GM20000 (cell line): ENCODE data around the gene LRRC4C.

Experiments used
- DNase-seq: peaks from one replicate; pipeline ENCODE4 v3.0.0; 2012; ENCODE audit warnings: low spot score
- CTCF ChIP-seq: IDR thresholded peaks from 2 replicates; pipeline ENCODE4 v1.5.1; 2012; ENCODE audit warnings: mild to moderate bottlenecking, control low read depth; ENCODE audit errors: extremely low read depth, missing control alignments

The LRRC4C gene

GRCh38 chr11:40683010-40683409 is 776.4 kb downstream of the LRRC4C start:
- DNase-seq = no peak
- no peak for TF ChIP-seq CTCF

DNA sequence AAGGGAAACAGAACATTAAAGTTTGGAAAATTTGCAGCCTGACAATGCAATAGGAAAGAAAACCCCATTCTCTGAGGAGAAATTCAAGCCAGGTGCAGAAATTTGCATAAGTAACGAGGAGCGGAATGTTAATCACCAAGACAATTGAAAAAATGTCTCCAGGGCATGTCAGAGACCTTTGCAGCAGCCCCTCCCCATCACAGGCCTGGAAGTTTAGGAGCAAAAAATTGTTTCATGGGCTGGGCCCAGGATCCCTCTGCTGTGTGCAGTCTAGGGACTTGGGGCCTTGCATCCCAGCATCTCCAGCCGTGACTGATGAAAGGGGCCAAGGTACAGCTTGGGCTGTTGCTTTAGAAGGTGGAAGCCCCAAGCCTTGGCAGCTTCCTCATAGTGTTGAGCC is 780.2 kb downstream of the LRRC4C start:
- DNase-seq = no peak
- TF ChIP-seq CTCF = no peak

DNA sequence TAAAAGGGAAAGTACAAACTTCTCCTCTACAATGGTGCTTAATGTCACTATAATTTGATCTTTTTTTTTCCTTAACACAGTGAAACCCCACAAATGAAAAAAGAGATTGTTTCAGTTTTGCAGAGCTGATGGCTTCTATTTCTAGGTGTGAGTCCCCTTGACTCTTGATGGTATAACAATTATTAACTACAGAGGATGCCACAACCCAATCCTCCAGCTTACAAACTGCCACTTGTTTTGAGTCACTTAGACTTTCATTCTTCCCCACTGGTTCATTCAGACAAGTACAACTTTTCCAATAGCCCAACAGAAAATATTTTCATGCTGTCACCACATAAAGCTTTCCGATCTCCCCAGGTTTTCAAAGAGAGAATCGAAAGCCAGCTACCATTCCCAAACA is 812.2 kb downstream of the LRRC4C start:
- TF ChIP-seq CTCF = no peak

GRCh38 chr11:40642284-40642683 is 817.2 kb downstream of the LRRC4C start:
- DNase-seq = no peak
- no peak for TF ChIP-seq CTCF

More for the DNA sequence above, 812.2 kb downstream of the LRRC4C start:
- DNase-seq = no peak

DNA sequence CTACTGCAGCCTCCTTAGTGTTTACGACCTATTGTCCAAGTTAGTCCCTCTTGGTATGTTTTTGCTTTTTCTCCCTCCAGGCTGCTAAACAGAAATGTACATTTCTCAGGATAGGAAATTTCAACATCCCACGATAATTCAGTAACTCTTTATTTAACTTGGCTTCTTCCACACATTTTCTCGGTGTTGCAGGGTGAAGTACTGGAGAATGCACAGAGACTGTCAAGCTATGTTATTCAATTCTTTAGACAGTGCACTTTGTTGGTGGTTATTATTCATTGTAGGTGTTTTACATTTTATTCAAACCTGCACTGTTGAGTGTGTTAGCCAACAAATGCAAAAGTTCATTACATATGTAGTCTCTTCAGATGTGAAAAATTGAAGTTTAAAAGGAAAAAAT is 839.8 kb downstream of the LRRC4C start:
- no peak for TF ChIP-seq CTCF
- no peak for DNase-seq

- TF ChIP-seq CTCF = no peak
- no peak for DNase-seq
Observed at GRCh38 chr11:40606800-40607199, 852.7 kb downstream of the LRRC4C start.

DNA sequence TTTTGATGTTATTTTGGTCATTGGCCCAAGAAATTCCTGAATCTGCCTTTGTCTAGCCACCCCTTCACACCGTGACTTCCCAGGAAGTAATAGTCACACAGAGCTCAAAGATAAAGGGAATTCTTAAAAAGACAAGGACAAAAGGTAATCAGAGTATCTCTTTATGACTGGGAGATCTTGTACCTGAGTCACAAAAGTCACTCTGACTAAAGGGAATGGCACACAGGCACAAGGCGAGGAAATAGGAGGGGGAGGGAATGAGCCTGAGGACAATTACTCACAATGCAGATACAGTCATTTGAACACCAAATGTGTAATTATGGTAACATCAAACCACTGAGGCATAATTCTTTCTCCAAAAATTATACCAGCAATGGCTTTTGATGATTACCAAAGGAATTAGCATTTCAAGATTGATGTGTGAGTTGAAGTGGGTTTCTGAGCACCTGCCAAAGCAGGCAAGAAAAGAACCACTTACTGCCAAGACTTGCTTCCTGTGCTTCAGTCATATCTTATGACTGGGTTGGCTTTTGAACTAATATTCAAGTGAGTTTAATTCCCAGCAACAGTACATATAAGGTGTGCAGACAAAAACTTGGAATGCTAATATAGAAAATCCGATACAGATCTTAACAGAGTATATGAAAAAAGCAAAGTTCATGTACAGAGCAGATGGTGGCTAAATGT is 856.4 kb downstream of the LRRC4C start:
- DNase-seq = no peak
- TF ChIP-seq CTCF = no peak
